HG02678 (cell line): Measurements from ENCODE around the gene ANKHD1.

ENCODE experiments used
- ATAC-seq: cut with Tn5 transposase; IDR thresholded peaks from one replicate; pipeline ENCODE4 v1.9.1; 2021; ENCODE audit warnings: mild to moderate bottlenecking, moderate library complexity; ENCODE audit not compliant: unreplicated experiment

Gene ANKHD1

GRCh38 chr5:140557965-140558364 is 156.3 kb downstream of the ANKHD1 start:
- ATAC-seq = no peak

- no peak for ATAC-seq
Measured at GRCh38 chr5:140558542-140558941, 156.9 kb downstream of the ANKHD1 start.

- ATAC-seq = no peak
Measured at GRCh38 chr5:140560227-140560626, 158.6 kb downstream of the ANKHD1 start.

GRCh38 chr5:140561753-140562523 is 160.3 kb downstream of the ANKHD1 start:
- ATAC-seq = no peak

- no peak for ATAC-seq
Measured at GRCh38 chr5:140563596-140563995, 162.0 kb downstream of the ANKHD1 start.

- peak; percentile 89 for ATAC-seq
Measured at GRCh38 chr5:140564196-140565023, 162.8 kb downstream of the ANKHD1 start, which contains the start of the genes APBB3 and SLC35A4. Gene APBB3, minus strand, starts transcription at chr5:140564598. Its CDS starts 353 bp downstream, at chr5:140564245. Gene SLC35A4, plus strand, starts transcription at chr5:140564828. Its CDS starts 2,342 bp downstream, at chr5:140567170.

GRCh38 chr5:140565024-140565779 is 163.6 kb downstream of the ANKHD1 start:
- ATAC-seq = no peak

- ATAC-seq = no peak
Measured at GRCh38 chr5:140565780-140566095, 164.1 kb downstream of the ANKHD1 start.

GRCh38 chr5:140566665-140567064 is 165.0 kb downstream of the ANKHD1 start:
- no peak for ATAC-seq

GRCh38 chr5:140567136-140567818 is 165.6 kb downstream of the ANKHD1 start:
- no peak for ATAC-seq

- no peak for ATAC-seq
Measured at GRCh38 chr5:140567871-140568270, 166.2 kb downstream of the ANKHD1 start.

GRCh38 chr5:140568443-140569063 is 166.9 kb downstream of the ANKHD1 start:
- no peak for ATAC-seq

GRCh38 chr5:140569197-140569596 is 167.6 kb downstream of the ANKHD1 start:
- ATAC-seq = no peak

- no peak for ATAC-seq
Measured at GRCh38 chr5:140570058-140570457, 168.4 kb downstream of the ANKHD1 start.

- ATAC-seq = no peak
Measured at GRCh38 chr5:140570488-140570887, 168.9 kb downstream of the ANKHD1 start.

GRCh38 chr5:140571105-140571504 is 169.5 kb downstream of the ANKHD1 start:
- ATAC-seq = no peak

GRCh38 chr5:140573683-140574082 is 172.1 kb downstream of the ANKHD1 start:
- no peak for ATAC-seq

GRCh38 chr5:140574165-140574564 is 172.5 kb downstream of the ANKHD1 start:
- no peak for ATAC-seq

- ATAC-seq = no peak
Measured at GRCh38 chr5:140575309-140575708, 173.7 kb downstream of the ANKHD1 start.

GRCh38 chr5:140576776-140577201 is 175.2 kb downstream of the ANKHD1 start:
- ATAC-seq = no peak
